Hematopoietic multipotent progenitor cell treated with erythropoietin and hydrocortisone succinate and interleukin-3 and kit ligand, for 17 days (in vitro differentiated cells): ENCODE measurements around the gene AMOTL1.

Experiments
- DNase-seq: peaks from one replicate; pipeline ENCODE4 v3.0.0-alpha.2; 2015; ENCODE audit warnings: low spot score

Gene AMOTL1

DNA sequence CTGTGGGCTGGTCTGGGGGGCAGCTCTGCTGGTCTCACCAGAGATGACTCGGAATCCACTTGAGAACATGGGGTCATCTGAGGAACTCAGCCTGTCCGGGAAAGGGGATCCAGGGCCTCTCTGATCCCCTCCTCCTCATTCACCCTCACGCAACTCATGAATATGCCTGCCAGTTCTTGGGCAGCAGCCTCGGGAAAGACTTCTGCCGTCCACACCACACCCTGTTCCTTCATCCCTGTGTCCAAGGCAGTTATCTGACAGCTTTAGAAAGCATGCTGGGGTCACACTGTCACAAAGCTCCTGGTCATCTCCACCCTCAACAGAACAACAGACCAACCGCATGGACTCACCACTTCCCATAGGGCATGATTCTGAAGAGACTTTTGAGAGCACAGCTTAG is 88.3 kb downstream of the AMOTL1 start:
- DNase-seq: no peak

GRCh38 chr11:94857337-94857736 is 89.2 kb downstream of the AMOTL1 start:
- DNase-seq: no peak

DNA sequence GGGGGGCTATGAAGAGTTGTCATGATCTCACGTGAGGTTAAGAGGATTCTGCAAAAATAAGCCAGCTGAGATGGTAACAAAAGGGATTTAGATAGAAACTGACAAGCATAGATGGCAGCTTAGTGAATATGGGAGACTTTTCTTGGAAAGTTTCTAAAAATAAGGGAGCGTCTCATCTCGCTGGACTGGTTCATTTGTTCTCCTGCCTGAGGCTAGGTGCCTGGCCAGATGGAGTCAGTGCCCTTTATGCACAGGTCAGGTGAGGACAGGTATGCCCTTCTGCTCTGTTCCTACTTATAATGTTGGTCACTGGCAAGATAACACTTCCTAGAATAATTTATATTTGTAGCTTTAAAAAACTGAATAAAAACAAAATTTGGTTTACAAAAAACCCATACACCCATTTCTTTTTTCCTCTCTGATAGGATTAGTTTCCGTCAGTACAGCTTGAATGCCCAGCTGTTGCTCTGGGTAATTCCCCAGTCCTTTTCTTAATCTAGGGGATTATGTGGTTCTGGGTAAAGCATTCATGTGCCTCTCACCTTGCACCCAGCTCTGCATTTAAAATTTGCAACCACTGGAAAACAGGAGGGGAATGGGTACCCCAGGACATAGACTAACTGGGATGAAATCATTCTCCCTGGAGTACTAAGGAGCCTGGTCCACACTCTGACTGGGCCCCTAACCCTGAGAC is 90.0 kb downstream of the AMOTL1 start:
- DNase-seq: no peak

- DNase-seq: no peak
Measured at GRCh38 chr11:94860333-94860732, 92.2 kb downstream of the AMOTL1 start.

DNA sequence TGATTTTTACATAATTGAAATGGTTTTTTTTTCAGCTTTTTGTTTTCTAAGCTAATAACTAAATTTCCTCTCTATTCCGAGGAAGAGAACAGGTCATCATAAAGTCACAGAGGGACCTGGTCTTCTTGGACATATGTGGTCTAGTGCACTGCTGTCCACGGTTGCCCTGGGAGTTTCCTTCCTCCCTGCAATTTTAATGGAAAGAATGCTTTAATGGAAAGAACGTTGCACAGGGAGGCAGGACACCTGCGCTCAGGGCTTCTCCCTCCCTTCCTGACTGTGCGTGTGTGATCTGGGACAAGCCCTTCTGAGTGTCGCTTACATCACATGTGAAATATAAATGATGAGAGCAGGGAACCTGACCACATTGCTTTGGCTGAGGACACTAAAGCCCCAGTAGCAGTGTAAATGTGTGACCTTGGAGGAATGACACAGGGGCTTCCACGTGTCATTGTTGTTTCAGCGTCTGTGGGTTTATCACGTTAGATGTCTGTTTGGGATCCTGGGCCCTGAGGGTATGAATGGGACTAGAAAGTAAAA is 93.2 kb downstream of the AMOTL1 start:
- no peak for DNase-seq

DNA sequence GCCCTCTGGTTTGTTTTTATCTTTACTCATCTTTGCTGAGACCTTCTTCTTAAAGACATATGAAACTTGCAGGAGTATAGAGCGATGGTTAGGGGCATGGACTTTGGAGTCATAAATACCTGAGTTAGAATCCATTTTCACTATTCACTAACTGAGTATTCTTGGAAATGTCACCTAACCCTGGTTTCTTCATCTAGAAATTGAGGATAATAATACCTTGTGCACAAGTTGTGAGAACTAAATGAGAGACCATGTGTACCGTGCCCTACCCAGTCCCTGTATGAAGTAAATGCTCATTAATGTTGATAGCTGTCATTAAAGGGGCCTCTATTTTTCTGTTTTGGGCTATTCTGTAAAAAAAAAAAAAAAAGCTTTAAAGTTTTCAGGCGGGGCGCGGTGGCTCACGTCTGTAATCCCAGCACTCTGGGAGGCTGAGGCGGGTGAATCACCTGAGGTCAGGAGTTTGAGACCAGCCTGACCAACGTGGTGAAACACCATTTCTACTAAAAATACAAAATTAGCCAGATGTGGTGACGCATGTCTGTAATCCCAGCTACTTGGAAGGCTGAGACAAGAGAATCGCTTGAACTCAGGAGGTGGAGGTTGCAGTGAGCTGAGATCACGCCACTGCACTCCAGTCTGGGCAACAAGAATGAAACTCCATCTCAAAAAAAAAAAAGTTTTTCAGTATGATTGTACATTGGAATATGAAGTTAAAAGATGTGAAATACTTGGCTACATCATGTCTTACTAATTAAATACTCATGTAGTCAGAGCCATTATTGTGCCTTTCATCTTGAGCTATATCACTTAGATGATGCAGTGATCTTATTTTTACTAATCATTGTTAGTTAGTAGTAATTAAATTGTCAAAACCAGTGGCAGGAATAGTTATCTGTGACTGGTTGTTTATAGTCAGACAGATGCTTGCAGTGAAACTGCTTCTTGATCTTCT is 95.0 kb downstream of the AMOTL1 start:
- DNase-seq: no peak

GRCh38 chr11:94864506-94865045 is 96.4 kb downstream of the AMOTL1 start:
- DNase-seq: no peak

GRCh38 chr11:94866231-94866822 is 98.2 kb downstream of the AMOTL1 start:
- DNase-seq: no peak

DNA sequence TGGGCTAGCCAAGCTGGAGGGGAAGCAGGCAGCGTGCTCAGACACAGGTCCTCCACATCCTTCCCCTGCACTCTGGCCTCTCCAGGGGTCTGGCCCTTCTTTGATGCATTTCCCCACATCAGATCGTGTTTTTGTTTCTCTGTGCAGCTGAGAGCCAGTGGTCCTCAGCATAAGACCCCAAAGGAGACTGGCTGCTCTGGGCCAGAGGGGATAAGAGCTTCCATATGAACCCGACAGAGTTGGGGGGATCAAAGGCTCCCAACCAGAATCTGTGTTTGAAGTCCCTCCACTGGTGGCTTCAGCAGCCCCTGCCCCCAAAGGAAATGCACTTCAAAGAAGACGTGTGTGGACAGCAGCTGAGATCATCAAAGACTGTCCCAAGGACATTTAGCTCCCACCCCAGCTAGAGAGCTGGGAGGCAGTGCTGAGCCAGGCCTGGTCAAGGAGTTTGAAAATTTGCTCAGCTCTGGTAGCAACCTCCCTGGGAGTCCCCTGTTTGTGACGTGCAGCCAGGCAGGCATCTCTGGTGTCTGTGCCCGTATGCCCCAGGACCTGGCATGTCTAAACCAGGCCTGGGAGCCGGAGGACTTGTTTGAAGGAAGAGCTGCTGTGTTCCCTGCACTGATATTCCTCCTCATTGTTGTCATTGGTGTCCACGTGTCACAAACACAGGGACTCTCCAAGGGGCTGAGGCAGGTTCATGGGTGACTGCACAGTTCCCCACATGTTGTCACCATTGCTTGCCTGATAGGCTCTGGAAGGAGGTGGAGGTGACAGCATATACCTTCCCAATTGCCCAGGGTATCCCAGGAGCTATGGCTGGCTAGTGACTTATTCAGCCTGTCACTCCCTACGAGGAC is 99.0 kb downstream of the AMOTL1 start:
- DNase-seq: no peak

DNA sequence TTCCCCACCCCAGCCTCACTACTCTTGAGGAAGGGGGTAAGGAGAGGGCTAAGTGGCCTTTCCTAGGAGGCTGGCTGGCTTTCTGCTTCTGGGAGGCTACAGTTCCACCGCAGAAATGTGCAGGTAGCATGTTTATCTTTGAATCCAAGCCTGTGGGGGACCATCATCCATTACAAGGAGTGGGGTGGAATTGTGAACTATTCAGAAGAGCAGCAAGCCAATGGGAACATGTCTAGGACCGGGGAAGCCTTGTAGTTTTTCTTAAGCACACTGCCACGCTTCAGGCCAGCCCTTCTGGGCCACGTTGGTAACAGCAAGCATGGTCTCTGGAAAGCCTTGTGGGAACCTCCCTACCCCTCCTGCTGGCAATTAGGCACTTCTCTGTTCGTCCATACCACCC is 100.3 kb downstream of the AMOTL1 start:
- no peak for DNase-seq

GRCh38 chr11:94869186-94869585 is 101.0 kb downstream of the AMOTL1 start:
- no peak for DNase-seq

DNA sequence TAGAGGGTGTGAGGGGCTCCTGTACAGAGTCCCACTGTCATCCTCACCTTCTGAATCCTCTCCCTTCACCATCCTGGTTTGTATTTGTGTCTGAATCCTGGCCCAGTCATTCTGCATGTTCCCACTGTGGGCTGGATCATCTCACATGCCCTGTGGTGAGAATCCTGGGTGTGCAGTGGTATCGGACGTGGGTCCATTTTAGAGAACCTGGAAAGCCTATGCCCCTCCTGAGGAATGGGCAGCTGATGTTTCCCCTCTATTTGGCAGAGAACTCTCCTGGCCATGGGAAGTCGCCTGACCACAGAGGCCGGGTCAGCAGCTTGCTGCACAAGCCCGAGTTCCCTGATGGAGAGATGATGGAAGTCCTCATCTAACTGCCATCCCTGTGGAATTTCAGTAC is 102.3 kb downstream of the AMOTL1 start:
- no peak for DNase-seq

DNA sequence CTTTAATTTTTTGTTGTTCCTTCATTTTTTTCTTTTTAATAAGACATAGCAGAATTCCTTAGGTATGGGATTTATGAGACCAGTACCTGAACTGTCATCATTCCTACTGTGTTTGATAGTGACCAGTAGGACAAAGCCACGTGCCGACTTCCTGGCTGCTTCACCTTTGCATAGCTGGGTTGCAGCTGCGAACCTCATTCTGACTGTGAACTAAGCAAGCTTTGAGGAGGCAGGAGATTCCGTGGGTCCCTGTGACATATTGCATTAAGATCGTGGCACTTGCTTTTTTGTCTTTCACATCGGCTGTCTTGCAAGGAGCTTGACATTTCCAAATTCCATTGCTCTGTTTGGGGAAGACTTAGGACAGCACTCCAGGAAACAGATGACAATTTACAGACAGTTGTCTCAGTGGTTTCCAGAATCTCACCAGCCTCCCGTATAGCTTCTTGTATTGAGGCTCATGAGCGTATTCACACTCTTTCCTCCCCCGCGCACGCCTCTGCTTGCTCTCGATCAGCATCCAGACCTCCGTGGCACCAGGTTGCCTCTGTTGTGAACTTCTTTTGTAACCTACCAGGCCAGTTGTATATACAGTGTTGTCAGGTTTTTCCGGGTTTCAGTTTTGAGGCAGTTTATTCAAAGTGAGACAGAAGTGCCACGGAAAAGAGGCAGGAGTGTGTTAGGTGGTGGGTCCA is 103.5 kb downstream of the AMOTL1 start:
- no peak for DNase-seq

GRCh38 chr11:94873916-94874540 is 105.9 kb downstream of the AMOTL1 start:
- DNase-seq: no peak

GRCh38 chr11:94876222-94876621 is 108.1 kb downstream of the AMOTL1 start:
- DNase-seq: no peak

DNA sequence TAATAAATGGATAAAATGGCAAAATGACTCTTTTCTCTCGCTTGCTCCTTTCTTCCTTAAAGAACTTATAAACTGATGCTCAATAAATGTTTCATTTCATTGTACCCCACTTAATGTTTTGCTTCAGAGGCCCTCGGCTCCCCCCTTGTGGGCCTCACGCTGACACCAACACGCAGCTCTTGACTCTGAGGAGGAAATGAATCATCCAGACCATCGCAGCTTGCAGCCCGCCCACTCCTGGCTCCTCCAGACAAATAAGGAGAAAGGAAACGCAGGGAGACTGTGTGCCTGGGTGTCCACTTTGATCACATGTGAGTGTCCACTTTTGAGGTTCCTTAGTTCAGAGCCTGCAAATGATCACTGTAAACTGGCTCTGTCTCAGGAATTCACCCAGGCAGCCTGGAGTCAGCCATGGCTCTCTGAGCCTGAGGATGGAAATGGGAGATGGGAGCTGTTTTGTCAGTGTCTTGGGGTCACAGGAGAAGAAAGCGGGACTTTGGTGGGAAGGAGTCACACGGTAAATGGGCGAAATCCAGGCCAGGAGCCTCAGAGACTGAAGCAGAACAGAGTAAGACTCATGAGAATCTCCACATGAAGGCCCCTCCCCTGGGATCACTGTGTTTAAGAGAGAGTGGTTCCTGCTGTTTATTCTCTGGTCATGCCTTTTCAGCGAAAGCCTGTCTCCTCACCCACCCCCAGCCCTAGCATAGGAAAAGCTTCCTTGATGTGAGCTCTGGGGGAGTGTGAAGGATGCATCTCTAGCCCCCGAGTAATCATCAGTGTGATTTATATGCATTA is 108.7 kb downstream of the AMOTL1 start:
- no peak for DNase-seq

DNA sequence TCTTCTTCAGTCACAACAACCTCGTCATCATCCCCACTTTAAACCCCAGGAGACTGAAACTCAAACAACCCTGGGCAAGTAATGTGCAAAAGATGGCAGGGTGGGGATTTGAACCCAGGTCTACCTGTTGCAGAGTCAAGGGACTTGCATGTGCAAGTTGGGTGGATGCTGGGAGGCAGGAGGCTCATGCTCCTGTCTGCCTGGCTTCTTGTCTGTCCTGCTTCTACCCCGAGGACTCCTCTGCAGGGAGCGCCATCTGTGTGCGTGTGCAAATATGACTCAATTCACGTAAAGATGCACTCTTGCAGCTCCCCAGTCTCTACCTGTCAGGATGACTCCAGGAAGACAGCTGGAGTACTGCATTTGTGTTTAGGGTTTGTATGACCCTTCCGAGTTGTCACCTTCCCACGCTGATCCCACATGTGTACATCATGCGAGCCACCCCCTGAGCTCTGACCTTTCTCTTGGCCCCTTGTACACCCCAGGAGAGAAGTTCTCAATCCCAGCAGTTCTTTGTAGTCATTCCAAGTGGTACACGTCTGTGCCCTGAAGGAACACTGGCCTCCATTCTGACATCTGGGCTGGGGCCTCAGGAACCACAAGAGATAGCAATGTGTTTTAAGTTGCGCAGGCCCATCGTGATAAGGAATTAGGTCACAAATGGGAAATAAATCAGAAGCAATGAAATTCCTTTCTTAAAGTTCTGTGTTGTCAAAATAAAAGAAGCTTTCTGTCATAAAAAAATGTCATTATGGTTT is 109.5 kb downstream of the AMOTL1 start:
- no peak for DNase-seq

DNA sequence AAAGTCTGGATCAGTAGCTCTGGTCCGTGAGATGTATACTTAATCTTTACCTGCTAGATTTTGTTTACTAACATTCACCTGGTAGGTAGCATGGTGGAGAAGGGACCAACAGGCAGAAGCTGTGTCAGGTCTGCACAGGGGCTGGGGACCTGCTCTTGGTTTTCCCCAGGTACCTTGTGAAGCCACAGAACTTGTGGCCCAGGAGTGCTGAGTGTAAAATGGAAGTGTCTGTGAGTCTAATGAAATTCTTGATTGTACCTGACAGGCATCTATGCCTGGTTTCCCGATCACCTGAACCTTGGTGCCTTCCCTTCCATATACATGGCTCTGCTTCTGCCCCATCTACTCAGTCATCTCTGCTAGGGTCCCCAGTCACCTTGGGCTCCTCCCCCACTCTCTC is 110.8 kb downstream of the AMOTL1 start:
- no peak for DNase-seq

GRCh38 chr11:94880216-94880615 is 112.1 kb downstream of the AMOTL1 start:
- DNase-seq: no peak
